Activated naive CD8-positive, alpha-beta T cell treated with anti-CD3 and anti-CD28 coated beads, Interleukin-2, amount 10 ng/mL, durations not matched to agents 7 days and 5 days (primary cell): ENCODE results near the gene PKP1. TPM values are rescaled to one million over a fixed set of nuclear protein-coding genes. Genes with fewer than 3 reads are reported as not detected.
"Not testable (repeated sequence)": the region's sequence is repeated elsewhere in the genome, so short reads cannot be mapped to it uniquely, and the experiment has no call there.

Experiments
- ATAC-seq: fragments of 150-1000 bp; cut with Tn5 transposase; one replicate; pipeline ENCODE4 v1.10.0; 2021; ENCODE audit warnings: low read depth, moderate library complexity
- POLR2A ChIA-PET: fragments of 350-600 bp; sonication (Branson Sonifier 250); formaldehyde crosslinking; loops from one replicate; lab custom pipeline; 2021; ENCODE audit warnings: antibody characterized with exemption; lab: Charles Lee
- DNase-seq: peaks from one replicate; pipeline ENCODE4 v3.0.0; 2021
- H3K27ac Mint-ChIP-seq: one replicate; pipeline ENCODE4 v1.8.0; 2022; ENCODE audit warnings: mild to moderate bottlenecking, mixed read lengths
- H3K27me3 Mint-ChIP-seq: one replicate; pipeline ENCODE4 v1.8.0; 2022; ENCODE audit warnings: mild to moderate bottlenecking, moderate library complexity, mixed read lengths
- H3K36me3 Mint-ChIP-seq: one replicate; pipeline ENCODE4 v1.8.0; 2021; ENCODE audit warnings: mild to moderate bottlenecking, mixed read lengths
- H3K4me1 Mint-ChIP-seq: one replicate; pipeline ENCODE4 v1.8.0; 2021; ENCODE audit warnings: mixed read lengths
- H3K4me3 Mint-ChIP-seq: one replicate; pipeline ENCODE4 v1.8.0; 2022; ENCODE audit warnings: mild to moderate bottlenecking, moderate library complexity, mixed read lengths
- H3K9me3 Mint-ChIP-seq: one replicate; pipeline ENCODE4 v1.8.0; 2021; ENCODE audit warnings: mixed read lengths
- total RNA-seq, 2 experiments: library from RNA; stranded (reverse); gene quantifications; one replicate each; pipeline ENCODE4 v1.2.3, GENCODE V29; 2021

The PKP1 gene
- total RNA-seq, result not detected

GRCh38 chr1:201282931-201283829, at the start of gene PKP1:
PKP1 (plus strand) TSS chr1:201283506; CDS start chr1:201283703, 197 bp downstream.
- ATAC-seq (peak; percentile 83), DNase-seq (peak; percentile 44)
- H3K27ac Mint-ChIP-seq, result no peak within 1 kb of the TSS
- no peaks in the 10 kb centered on the region for H3K9me3 Mint-ChIP-seq
- peaks cover 61% of the 10 kb centered on the region for H3K27me3 Mint-ChIP-seq
- no peaks in the 10 kb centered on the region for H3K36me3 Mint-ChIP-seq
- H3K4me1 Mint-ChIP-seq, result peaks cover 8% of the 10 kb centered on the region
- POLR2A ChIA-PET, result no interaction called here
- H3K4me3 Mint-ChIP-seq, result peak within 1 kb of the TSS; percentile 69

GRCh38 chr1:201239646-201240045, 43.7 kb upstream of the PKP1 start:
- H3K36me3 Mint-ChIP-seq, H3K4me1 Mint-ChIP-seq, H3K4me3 Mint-ChIP-seq, H3K27ac Mint-ChIP-seq, H3K9me3 Mint-ChIP-seq, POLR2A ChIA-PET, DNase-seq, ATAC-seq: not testable (repeated sequence)
- H3K27me3 Mint-ChIP-seq, result peaks cover 35% of the 10 kb centered on the region

- POLR2A ChIA-PET, result no interaction called here
- Mint-ChIP-seq H3K4me3 (no peak overlapping the region), H3K27ac (no peak overlapping the region), H3K27me3 (peaks cover 40% of the 10 kb centered on the region), H3K9me3 (peaks cover 2% of the 10 kb centered on the region), H3K4me1 (no peaks in the 10 kb centered on the region), H3K36me3 (no peaks in the 10 kb centered on the region)
- DNase-seq, result no peak
- ATAC-seq, result no peak
These were observed 43.1 kb upstream of the PKP1 start for GRCh38 chr1:201240171-201240570.

DNA sequence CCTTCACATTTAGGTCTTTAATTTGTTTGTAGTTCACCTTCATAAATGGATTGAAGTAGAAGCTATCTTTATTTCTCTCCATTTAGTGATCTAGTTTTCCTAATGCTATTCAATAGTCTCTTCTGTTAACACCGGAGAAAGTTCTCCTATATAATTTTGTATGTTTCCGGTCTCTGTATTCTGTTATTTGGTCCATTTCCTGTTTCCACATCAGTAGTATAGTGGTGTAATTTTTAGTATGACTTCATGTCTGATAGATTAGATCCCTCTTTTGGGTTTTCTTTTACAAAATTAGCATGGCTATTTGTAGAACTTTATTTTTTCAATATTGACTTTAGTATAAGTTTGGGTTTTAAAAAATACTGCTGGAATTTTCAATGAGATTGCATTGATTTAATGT, 41.6 kb upstream of the PKP1 start:
- Mint-ChIP-seq H3K4me1 (no peaks in the 10 kb centered on the region), H3K4me3 (no peak overlapping the region), H3K9me3 (no peaks in the 10 kb centered on the region), H3K36me3 (no peaks in the 10 kb centered on the region), H3K27ac (no peak overlapping the region), H3K27me3 (peaks cover 46% of the 10 kb centered on the region)
- no peak for ATAC-seq
- no peak for DNase-seq
- POLR2A ChIA-PET, result no interaction called here

- ATAC-seq (no peak), DNase-seq (no peak)
- H3K4me1 Mint-ChIP-seq, result no peaks in the 10 kb centered on the region
- H3K9me3 Mint-ChIP-seq, result no peaks in the 10 kb centered on the region
- POLR2A ChIA-PET, result no interaction called here
- no peak overlapping the region for H3K27ac Mint-ChIP-seq
- H3K36me3 Mint-ChIP-seq, result no peaks in the 10 kb centered on the region
- peaks cover 45% of the 10 kb centered on the region for H3K27me3 Mint-ChIP-seq
- H3K4me3 Mint-ChIP-seq, result no peak overlapping the region
These were observed 38.2 kb upstream of the PKP1 start for GRCh38 chr1:201245082-201245481.

- ATAC-seq, result no peak
- POLR2A ChIA-PET, result no interaction called here
- Mint-ChIP-seq H3K27ac (no peak overlapping the region), H3K36me3 (no peaks in the 10 kb centered on the region), H3K9me3 (no peaks in the 10 kb centered on the region), H3K4me3 (no peak overlapping the region), H3K27me3 (peaks cover 22% of the 10 kb centered on the region), H3K4me1 (no peaks in the 10 kb centered on the region)
- DNase-seq, result no peak
These were observed 34.4 kb upstream of the PKP1 start for GRCh38 chr1:201248721-201249559.

DNA sequence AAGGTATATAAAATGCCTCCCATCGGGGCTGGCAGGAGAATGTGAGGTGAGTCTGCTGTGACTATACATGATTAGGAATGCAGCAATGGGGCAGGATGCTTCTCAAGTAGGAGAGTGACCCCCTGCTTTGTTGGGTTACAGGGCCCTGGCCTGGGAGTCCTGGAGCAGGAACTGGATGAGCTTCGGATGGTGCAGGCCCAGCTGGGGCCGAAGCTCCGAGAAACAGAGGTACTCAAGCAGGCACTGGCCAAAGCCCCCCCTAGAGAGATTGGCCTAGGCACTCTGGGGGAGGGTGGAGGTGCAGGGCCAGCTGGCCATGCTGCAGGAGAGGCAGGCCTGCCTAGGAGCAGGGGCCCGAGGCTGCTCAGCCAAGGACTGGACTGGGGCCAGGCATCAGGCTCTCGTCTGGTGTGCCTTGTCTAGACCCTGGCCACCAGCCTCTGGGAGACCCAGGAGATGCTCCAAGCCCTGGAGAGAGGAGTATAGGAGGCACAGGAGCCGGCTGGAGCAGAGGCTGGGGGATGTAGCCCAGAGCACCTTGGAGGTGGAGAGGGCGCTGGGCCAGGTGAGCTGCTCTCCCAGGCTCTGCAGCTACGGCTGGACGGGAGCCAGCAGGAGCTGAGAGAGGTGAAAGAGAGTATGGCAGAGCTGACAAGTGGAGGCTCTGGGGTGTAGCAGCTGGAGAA, 32.8 kb upstream of the PKP1 start:
- POLR2A ChIA-PET, result no interaction called here
- Mint-ChIP-seq H3K27me3 (peaks cover 9% of the 10 kb centered on the region), H3K27ac (no peak overlapping the region), H3K36me3 (no peaks in the 10 kb centered on the region), H3K9me3 (no peaks in the 10 kb centered on the region), H3K4me1 (no peaks in the 10 kb centered on the region), H3K4me3 (no peak overlapping the region)
- no peak for ATAC-seq
- no peak for DNase-seq

DNA sequence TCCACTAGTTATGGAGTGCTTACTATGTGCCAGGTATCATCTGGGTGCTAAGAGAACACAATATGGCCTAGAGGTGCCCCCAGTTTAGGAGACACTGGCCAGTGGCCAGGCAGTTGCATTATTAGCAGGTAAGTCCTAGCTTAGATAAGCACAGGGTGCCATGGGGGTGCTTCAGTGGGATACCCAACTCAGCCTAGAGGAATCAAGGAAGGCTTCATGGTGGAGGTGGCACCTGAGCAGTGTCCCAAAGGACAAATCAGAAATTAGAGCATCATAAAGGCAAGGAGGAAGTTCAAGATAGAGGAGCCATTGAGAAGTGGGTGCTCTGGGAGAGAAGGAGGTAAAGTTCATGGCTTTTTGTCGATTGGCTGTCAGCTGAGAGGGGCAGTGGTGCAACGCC, 31.9 kb upstream of the PKP1 start:
- POLR2A ChIA-PET, result no interaction called here
- Mint-ChIP-seq H3K4me1 (no peaks in the 10 kb centered on the region), H3K36me3 (no peaks in the 10 kb centered on the region), H3K27ac (no peak overlapping the region), H3K9me3 (no peaks in the 10 kb centered on the region), H3K4me3 (no peak overlapping the region), H3K27me3 (peaks cover 4% of the 10 kb centered on the region)
- DNase-seq (no peak), ATAC-seq (no peak)

- H3K4me1 Mint-ChIP-seq, result no peaks in the 10 kb centered on the region
- H3K27ac Mint-ChIP-seq, result no peak overlapping the region
- no peaks in the 10 kb centered on the region for H3K9me3 Mint-ChIP-seq
- DNase-seq (no peak), ATAC-seq (no peak)
- no peaks in the 10 kb centered on the region for H3K36me3 Mint-ChIP-seq
- no peak overlapping the region for H3K4me3 Mint-ChIP-seq
- H3K27me3 Mint-ChIP-seq, result peaks cover 2% of the 10 kb centered on the region
- POLR2A ChIA-PET, result no interaction called here
These were observed 31.4 kb upstream of the PKP1 start for GRCh38 chr1:201251851-201252430.

DNA sequence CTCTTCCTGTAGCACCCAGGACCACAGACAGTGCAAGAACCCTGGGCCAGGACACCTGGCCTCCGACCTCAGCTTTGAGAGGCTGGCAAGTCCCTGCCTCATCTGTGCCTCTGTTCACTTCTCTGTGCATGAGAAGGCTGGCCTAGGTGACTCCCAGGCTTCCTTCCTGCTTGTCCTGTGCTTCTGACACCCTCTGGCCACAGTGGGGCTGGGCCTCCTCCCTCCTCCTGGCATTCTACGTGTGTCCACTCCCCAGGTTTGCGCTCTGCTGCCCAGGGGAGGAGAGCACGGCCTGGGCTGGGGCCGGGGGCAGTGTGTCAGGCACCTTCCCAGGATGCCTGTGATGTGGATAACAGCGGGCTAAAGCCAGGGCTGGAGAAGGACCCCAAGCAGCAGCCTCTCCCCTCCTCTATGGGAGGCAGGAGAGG, 30.3 kb upstream of the PKP1 start:
- Mint-ChIP-seq H3K27me3 (no peaks in the 10 kb centered on the region), H3K36me3 (no peaks in the 10 kb centered on the region), H3K4me1 (no peaks in the 10 kb centered on the region), H3K4me3 (no peak overlapping the region), H3K9me3 (no peaks in the 10 kb centered on the region), H3K27ac (no peak overlapping the region)
- POLR2A ChIA-PET, result interaction anchor here (0.6 kb wide), 1 partner anchor 1158 kb away, joined by 5 read pairs; no protein-coding TSS in a partner anchor
- no peak for DNase-seq
- no peak for ATAC-seq

- POLR2A ChIA-PET, result interaction anchor here (0.6 kb wide), 1 partner anchor 1158 kb away, joined by 5 read pairs; no protein-coding TSS in a partner anchor
- Mint-ChIP-seq H3K27ac (no peak overlapping the region), H3K36me3 (no peaks in the 10 kb centered on the region), H3K4me3 (no peak overlapping the region), H3K27me3 (no peaks in the 10 kb centered on the region), H3K4me1 (no peaks in the 10 kb centered on the region), H3K9me3 (no peaks in the 10 kb centered on the region)
- ATAC-seq (no peak), DNase-seq (no peak)
These were observed 29.9 kb upstream of the PKP1 start for GRCh38 chr1:201253411-201253810.

GRCh38 chr1:201253906-201254624, 29.2 kb upstream of the PKP1 start:
- POLR2A ChIA-PET, result no interaction called here
- H3K4me3 Mint-ChIP-seq, result no peak overlapping the region
- ATAC-seq (no peak), DNase-seq (no peak)
- no peaks in the 10 kb centered on the region for H3K36me3 Mint-ChIP-seq
- H3K27me3 Mint-ChIP-seq, result no peaks in the 10 kb centered on the region
- H3K4me1 Mint-ChIP-seq, result no peaks in the 10 kb centered on the region
- no peaks in the 10 kb centered on the region for H3K9me3 Mint-ChIP-seq
- H3K27ac Mint-ChIP-seq, result no peak overlapping the region
